AG20443 (cell line): ENCODE measurements around the gene NFATC2.
A peak's percentile ranks its signal among the peaks of the same experiment; 100 is the strongest.

Experiments
- DNase-seq: peaks from one replicate; pipeline ENCODE4 v3.0.0; 2012; ENCODE audit warnings: low spot score, mixed read lengths

NFATC2 gene

DNA sequence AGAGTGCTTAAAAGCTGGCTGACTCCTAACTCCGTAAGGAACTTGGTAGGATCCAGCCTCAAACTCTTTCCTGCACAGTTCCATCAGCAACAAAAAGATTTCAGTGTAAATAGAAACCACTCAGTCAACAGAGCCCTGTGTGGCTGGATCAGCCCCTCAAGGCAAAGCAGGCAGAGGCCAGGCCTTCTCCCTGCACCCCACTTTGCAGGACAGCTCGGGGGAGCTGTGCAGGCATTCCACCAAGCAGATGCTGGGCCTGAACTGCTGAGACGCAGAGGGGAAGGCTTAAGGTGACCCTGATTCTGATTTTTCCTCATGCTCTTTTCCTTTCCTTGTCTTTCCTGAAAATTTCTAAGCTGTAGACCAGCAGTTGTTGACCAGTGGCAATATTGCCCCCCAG is 91.5 kb downstream of the NFATC2 start:
- no peak for DNase-seq

DNA sequence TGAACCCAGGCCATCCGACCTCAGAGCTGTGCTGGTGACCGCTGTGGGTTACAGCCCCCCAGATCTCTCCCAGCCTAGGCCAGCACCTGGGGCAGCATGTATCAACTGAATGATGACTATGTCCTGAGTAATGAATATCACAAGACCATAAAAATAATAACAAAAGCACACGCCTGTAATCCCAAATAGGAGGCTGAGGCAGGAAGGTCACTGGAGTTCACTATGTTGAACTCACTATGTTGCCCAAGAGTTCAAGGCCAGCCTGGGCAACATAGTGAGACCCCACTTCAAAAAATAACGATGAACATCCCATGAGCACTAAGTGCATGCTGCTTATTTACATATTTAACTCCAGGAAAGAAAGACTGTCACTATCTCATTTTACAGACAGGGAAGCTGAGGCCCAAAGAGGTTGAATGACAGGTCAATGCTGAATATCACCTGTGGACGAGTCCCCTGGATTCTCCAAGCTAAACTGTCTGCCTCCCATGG is 92.3 kb downstream of the NFATC2 start:
- DNase-seq: no peak

DNA sequence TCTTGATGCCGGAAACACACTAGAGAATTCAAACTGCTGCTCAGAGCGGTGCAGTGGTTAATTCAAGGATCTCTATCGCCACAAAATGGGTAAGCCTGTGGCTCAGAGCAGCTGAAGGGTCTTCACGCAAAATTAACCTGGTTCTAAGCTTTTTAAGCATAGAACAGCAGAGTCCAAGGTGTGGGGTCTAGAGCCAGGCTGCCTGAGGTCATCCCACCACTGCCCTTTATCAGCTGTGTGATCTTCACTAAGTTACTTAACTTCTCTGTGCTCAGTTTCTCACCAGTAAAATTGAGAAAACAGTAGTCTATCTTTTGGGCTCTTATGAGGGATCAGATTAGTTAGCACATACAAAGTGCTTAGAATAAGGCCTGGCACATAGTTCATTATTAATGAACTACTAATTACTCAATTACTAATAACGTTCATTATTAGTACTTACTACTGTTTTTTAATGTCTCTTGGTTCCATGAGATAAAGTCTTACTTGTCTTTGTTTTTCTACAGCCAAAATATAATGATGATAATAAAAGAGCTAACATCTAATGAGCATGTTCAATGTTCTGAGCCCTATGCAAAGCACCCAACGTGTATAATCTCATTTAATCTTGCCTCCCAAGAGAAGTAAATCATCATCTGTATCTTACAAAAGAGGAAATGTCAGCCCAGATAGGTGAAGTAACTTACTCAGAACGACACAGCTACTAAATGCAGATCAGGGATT is 92.9 kb downstream of the NFATC2 start:
- no peak for DNase-seq

- DNase-seq: no peak
Measured at GRCh38 chr20:51447765-51448148, 94.8 kb downstream of the NFATC2 start.

GRCh38 chr20:51447097-51447764 is 95.3 kb downstream of the NFATC2 start:
- peak; percentile 93 for DNase-seq

DNA sequence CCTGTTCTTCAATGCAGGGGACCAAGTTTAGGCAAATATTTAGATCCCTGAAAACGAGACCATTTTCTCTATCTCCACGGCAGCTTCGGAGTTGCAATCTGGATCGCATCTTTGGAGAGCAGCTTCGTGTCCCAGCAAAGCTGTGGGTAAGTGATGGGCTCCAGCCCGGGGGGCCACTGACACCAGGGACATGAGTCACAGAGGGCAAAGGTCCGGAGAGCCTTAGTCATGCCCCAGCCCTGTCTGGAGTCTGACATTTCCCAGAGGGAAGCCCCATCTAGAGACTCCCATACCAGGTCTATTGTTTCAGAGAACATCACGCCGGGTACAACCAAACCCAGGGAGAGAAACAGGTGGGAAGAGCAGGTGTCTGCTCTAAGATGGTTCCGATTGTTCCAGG is 95.9 kb downstream of the NFATC2 start:
- DNase-seq: peak; percentile 84

DNA sequence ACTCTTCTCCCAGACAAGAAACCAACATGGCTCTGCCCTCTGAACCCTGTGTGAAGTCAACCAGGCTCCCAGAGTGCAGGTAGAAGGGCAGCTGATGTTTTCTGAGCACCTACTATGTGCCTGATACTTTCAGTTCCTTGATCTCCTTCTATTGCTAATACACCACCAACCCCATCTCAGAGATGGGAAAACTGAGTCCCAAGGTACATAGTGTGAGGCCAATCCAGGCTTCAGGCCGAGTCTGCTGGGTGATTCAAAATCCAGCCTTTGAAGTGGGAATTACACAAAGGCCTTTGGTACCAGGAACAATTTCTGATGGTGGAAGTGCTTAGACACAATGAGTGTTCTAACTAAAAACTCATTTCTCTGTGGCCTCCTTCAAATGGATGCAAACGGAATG is 96.3 kb downstream of the NFATC2 start:
- no peak for DNase-seq

GRCh38 chr20:51445591-51445990 is 96.9 kb downstream of the NFATC2 start:
- DNase-seq: no peak

DNA sequence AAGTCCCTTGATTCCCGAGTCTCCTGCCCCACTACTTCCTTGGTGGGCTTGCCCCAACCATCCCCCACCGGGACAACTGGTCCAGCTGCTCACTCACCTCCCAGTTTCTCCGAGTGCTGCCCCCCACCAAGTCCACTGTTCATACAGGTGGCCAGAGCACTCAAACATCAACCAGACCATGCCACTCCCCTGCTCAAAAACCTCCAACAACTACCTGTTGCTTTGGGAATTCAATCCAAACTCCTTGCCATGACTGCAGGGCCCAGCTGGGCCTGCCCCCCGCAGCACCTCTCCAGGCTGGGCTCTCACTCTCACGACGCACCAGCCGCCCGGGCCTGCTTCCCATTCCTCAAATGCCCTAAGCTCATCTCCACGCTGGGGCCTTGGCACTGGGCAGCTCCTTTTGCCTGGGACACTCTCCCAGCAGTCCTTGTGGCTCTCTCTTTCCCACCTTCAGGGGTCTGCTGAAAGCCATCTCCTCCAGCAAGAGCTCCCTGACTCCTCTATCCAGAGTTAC is 97.5 kb downstream of the NFATC2 start:
- DNase-seq: no peak

DNA sequence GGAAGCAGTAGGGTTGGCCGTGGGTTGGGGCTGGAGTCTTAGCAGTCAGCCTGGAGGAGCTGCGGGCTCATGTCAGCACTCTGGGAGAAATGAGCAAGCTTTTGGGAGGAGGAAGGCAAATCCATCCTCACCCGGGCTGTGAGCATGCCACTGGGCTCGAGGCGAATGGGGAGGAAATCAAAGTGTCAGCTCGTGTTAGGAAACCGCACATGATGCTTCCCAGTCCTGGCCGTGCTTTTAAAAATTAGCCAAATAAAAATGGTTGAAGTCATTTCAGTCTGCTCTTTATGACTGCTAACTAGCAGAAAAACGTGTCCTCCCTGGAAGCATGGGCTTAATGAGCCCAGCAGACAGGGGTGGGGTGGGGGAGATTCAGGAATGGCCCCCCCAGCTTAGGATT is 98.1 kb downstream of the NFATC2 start:
- peak; percentile 32 for DNase-seq

DNA sequence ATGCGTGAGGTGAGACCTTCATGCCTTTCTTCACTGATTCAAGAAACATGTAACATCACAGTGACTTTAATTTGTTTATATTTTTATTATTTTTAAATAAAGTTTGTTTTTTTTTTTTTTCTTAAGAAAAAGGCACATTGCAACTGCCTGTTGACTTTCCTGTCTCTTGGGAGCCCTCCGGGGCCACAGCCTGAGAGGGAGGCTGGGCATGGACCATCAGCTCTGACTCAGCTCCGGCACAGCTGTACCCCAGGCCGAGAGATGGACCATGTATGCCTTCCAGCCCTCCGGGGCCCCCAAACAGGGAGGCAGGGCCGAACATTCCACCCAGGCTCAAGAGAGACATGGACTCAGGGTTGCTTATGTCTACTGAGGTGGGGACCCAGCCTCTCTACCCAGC is 99.9 kb downstream of the NFATC2 start:
- DNase-seq: no peak

DNA sequence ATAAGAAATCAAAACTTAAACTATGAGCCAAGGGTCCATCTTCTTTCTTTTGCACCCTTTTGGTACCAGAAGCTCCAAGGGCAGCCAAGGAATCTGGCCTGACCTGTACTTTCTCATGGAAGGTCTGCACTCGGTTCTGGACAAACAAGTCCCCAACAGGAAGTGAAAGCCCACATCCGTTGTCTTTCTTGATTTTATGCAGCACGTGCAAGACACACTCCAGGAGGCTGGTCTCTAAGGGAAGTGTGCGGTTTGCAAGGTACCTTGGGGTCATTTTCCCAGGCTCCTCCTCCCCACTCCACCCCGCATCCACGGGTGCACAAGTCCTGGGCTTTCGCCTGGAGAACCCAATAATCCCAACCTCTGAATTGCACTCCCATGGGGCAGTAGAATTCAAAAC is 101.9 kb downstream of the NFATC2 start:
- no peak for DNase-seq

DNA sequence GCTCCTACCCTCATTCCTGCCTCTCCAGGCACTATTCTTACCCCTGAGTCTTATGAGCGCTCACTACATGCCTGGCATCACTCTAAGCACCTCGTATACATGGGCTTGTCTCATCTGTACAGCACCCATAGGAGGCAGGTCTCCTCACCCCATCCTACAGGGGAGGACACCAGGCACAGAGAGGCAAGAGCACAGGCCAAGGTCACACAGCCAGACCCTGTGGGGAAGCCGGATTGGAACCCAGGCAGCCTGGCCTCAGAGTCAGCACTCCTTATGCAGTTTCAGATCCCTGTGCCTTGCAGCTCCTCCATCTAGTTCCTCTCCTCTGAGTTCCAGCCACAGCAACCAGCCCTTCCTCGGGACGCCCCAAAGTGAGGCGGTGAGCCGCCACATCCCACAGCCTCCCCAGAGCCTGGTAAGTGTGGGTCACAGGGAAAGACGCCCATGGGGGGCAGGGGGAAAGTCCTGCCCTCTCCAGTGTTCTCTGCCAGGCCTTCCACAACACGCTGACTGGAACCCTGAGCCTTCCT is 103.3 kb downstream of the NFATC2 start:
- no peak for DNase-seq

- DNase-seq: no peak
Measured at GRCh38 chr20:51438136-51438535, 104.4 kb downstream of the NFATC2 start.

DNA sequence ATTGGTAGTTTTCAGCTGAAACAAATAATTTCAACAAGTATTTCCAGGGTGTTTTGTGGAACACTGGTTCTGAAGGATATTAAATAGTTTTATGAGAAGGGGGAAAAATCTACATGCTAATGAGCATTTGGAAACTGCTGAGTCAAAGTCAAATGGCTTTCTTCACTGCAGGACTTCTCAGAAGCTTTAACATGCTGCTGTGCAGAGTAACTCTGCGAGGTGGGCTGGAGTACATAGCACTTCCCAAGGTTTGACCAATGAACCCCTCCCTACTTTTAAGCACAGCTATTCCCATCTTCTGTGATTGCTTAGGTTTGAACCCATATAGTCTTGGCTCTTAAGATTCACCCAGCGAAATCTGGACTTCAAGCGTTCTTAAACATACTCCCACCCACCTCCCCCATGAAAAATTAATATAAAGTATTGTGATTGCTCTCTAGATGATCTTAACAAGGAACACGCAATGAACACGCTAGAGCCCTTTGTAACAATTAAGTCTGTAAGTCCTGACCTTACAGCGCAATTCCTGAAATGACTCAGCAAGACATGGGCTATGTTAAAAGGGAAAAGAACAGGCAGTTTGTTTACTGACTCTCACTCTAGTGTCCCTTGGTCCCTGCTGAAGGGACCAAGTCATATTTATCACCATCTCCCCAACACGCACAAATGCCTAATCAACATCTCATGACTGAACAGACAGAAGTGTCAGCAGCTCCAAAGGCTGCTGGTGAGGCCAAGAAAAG is 105.2 kb downstream of the NFATC2 start:
- no peak for DNase-seq

- peak; percentile 71 for DNase-seq
Measured at GRCh38 chr20:51434580-51435247, 107.8 kb downstream of the NFATC2 start.

DNA sequence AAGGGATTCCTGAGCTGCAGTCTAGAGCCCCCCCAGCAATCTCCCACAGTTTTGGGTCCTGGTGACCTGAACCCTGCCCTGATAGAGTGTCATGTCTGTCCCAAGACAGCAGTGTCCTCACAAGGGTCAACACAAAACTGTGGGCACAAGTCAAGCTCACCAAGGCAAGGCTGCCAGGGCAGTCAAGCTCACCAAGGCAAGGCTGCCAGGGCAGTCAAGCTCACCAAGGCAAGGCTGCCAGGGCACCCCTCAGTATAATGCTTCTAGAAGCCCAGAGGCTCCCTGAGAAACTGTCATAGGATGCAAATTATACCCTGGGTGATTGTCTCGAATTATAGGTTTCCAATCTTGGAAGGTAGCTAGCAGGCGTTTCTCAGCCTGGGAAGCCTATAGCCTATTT is 108.5 kb downstream of the NFATC2 start:
- no peak for DNase-seq

GRCh38 chr20:51432875-51433274 is 109.6 kb downstream of the NFATC2 start:
- no peak for DNase-seq

DNA sequence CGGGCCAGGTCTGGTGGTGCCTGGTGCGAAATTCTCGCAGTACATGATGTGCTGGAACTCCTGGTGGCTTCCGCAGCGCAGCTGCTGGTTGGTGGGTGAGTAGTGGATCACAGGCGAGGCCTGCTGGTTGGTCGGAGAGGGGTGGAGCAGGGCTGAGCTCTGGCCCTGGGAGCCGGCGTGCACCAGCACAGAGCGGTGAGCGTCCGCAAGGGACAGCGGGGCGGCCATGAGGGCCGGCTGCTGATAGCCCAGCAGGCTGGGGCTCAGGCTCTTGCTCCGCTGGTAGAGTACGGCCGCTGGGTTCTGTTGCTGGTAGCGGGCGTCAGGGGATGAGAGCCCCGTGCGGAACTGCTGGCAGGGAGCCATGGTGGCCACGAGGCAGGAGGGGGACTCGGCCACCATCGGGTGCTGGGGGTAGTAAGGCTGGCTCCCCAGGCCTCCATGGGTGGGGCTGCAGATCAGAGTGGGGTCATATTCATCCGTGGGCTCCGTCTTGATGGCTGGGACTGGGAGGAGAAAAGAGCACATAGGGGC is 110.2 kb downstream of the NFATC2 start:
- DNase-seq: no peak

DNA sequence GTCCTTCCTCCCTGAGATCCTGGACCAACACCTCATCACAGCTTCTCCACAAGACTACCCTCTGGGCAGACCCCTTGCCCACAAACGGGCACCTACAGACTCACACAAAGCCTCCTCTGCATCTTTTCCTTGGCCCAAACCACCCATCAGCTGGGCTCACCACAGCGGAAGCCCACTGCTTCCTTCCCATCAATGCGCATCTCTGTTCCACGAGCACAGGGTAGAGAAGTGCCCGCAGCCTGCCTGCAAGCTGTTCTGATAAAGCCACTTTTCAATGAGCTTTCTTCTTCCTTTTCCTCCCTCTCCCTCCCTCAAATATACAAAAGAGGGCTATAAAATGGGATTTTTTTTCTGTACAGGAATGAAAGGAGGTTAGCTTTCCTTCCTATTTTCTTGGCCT is 111.2 kb downstream of the NFATC2 start:
- no peak for DNase-seq

GRCh38 chr20:51430198-51430950 is 112.1 kb downstream of the NFATC2 start:
- DNase-seq: no peak
